ENCODE data around the gene STEAP4. TPM values are rescaled to one million over a fixed set of nuclear protein-coding genes. Genes with fewer than 3 reads are reported as not detected.
A peak's percentile ranks its signal among the peaks of the same experiment; 100 is the strongest.

STEAP4 gene
- total RNA-seq, 2 donors from 2014 or later = 39.6 to 40.1 TPM

DNA sequence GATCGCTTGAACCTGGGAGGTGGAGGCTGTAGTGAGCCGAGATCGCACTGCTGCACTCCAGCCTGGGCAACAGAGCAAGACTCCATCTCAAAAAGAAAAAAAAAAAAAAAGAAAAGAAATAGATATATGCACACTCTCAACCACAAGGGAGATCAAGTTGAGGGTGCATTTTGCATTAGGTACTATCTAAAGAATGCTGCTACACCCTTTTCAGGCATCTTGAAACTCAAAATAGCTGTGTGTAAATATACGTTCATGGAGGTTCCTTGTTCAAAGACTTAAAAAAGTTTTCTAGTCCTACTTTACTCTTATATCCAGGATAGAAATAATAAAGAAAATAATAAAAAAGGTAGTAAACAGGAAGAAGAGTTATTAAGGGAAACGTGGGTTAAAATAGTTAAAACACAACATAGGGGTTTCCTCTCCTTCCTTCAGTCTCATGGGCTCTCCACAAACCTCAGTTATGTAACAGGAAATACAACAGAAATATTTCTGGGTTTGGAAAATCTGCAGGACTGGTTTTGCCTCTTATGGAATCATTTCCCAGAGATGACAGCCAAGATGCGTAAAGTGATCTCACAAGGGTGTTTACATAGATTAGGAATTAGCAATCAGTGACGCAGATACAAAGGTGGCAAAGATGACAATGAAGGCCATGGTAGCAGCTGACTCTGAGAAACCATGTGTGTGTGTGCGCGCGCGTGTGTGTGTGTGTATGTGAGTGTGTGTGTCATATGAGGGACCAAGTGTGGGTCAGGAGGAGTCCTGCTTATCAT lies 15.1 kb downstream of the STEAP4 start:
- peak overlapping the region; percentile 53 to 57 for H3K27ac ChIP-seq
- no peaks in the 10 kb centered on the region for H3K27me3 ChIP-seq (replicated peaks; ENCODE audit: insufficient read depth)
- TF ChIP-seq, protein P1, sequence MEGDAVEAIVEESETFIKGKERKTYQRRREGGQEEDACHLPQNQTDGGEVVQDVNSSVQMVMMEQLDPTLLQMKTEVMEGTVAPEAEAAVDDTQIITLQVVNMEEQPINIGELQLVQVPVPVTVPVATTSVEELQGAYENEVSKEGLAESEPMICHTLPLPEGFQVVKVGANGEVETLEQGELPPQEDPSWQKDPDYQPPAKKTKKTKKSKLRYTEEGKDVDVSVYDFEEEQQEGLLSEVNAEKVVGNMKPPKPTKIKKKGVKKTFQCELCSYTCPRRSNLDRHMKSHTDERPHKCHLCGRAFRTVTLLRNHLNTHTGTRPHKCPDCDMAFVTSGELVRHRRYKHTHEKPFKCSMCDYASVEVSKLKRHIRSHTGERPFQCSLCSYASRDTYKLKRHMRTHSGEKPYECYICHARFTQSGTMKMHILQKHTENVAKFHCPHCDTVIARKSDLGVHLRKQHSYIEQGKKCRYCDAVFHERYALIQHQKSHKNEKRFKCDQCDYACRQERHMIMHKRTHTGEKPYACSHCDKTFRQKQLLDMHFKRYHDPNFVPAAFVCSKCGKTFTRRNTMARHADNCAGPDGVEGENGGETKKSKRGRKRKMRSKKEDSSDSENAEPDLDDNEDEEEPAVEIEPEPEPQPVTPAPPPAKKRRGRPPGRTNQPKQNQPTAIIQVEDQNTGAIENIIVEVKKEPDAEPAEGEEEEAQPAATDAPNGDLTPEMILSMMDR (IDR thresholded peaks at IDR 0.05) = no peak
- TF ChIP-seq POLR2A (IDR thresholded peaks at IDR 0.05) = no peak
- TF ChIP-seq POLR2AphosphoS5 (IDR thresholded peaks at IDR 0.05) = peak; percentile 55
- H3K36me3 ChIP-seq = no peaks in the 10 kb centered on the region
- H3K4me1 ChIP-seq (replicated peaks) = peaks cover 3% of the 10 kb centered on the region
- 75% methylated on average over 11 of the region's 11 CpGs for WGBS
- intact Hi-C loops (cut with DNase I) = no loop called here
- DNase-seq (ENCODE audit: low spot score) = peak; percentile 29
- no peak overlapping the region for H3K4me3 ChIP-seq
- H3K9me3 ChIP-seq = no peaks in the 10 kb centered on the region

DNA sequence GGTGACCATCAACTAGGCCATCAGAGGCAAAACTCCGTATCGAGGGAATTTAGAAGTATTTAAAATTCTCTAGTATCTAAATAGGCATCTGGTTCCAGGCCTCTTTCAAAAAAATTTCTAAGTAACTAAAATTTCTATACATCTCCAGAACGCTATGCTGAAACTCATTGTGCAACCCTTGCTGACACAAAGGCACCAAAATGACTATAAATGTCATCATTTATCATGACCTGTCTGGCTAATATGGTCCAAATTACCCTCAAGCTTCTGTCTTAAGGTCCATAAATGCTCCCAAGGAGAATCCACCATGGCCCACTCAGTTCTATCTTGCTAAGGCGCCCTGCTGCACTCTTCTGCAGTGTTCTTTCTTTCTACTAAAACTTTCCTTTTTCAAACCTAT lies 16.2 kb downstream of the STEAP4 start:
- H3K4me3 ChIP-seq = no peak overlapping the region
- H3K36me3 ChIP-seq = no peaks in the 10 kb centered on the region
- peak overlapping the region; percentile 29 to 35 for H3K27ac ChIP-seq
- no peaks in the 10 kb centered on the region for H3K9me3 ChIP-seq
- TF ChIP-seq POLR2AphosphoS5 (IDR thresholded peaks at IDR 0.05) (no peak), POLR2A (IDR thresholded peaks at IDR 0.05) (no peak)
- TF ChIP-seq, protein P1 (IDR thresholded peaks at IDR 0.05) = no peak
- peaks cover 3% of the 10 kb centered on the region for H3K4me1 ChIP-seq (replicated peaks)
- DNase-seq (ENCODE audit: low spot score) = no peak
- no peaks in the 10 kb centered on the region for H3K27me3 ChIP-seq (replicated peaks; ENCODE audit: insufficient read depth)
- WGBS = 78% methylated on average over 4 of the region's 4 CpGs
- intact Hi-C loops (cut with DNase I) = no loop called here

GRCh38 chr7:88289564-88290025 lies 17.1 kb downstream of the STEAP4 start:
- peaks cover 3% of the 10 kb centered on the region for H3K4me1 ChIP-seq (replicated peaks)
- no peak overlapping the region for H3K4me3 ChIP-seq
- H3K27me3 ChIP-seq (replicated peaks; ENCODE audit: insufficient read depth) = no peaks in the 10 kb centered on the region
- DNase-seq (ENCODE audit: low spot score) = peak; percentile 21
- H3K9me3 ChIP-seq = no peaks in the 10 kb centered on the region
- peak overlapping the region in 1 of 2 donors; percentile 35 for H3K27ac ChIP-seq
- TF ChIP-seq POLR2A (IDR thresholded peaks at IDR 0.05) = no peak
- peak; percentile 21 for TF ChIP-seq POLR2AphosphoS5 (IDR thresholded peaks at IDR 0.05)
- TF ChIP-seq, protein P1 (IDR thresholded peaks at IDR 0.05) = no peak
- 39% methylated on average over 2 of the region's 2 CpGs for WGBS
- H3K36me3 ChIP-seq = no peaks in the 10 kb centered on the region
- intact Hi-C loops (cut with DNase I) = no loop called here

DNA sequence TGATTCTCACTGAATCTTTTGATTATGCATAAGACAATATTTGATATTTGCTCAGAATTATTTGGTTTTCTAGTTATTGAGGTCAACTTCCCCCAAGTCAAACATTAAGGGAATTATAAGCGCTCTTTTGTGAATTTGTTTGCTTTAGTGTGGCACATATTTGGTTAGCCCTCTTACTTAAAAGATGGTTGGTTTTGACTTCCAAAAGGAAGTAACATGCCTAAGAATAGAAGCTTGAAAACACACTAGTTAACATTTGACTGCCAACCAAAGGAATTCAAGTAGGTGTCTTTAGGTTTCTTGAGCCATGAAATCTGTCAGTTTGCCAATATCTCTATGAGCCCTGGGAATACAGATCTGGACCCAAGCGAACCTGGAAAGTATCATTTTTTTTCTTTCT lies 24.9 kb downstream of the STEAP4 start:
- DNase-seq (ENCODE audit: low spot score) = no peak
- Histone ChIP-seq H3K36me3 (no peaks in the 10 kb centered on the region), H3K27ac (peak overlapping the region; percentile 48 to 49), H3K27me3 (replicated peaks; ENCODE audit: insufficient read depth) (no peaks in the 10 kb centered on the region), H3K4me1 (replicated peaks) (no peaks in the 10 kb centered on the region), H3K4me3 (no peak overlapping the region), H3K9me3 (no peaks in the 10 kb centered on the region)
- intact Hi-C loops (cut with DNase I) = no loop called here
- TF ChIP-seq, protein P1 (IDR thresholded peaks at IDR 0.05) = no peak
- no peak for TF ChIP-seq POLR2A (IDR thresholded peaks at IDR 0.05)
- TF ChIP-seq POLR2AphosphoS5 (IDR thresholded peaks at IDR 0.05) = peak; percentile 53
- 45% methylated on average over 2 of the region's 2 CpGs for WGBS

- Histone ChIP-seq H3K4me3 (no peak overlapping the region), H3K27me3 (replicated peaks; ENCODE audit: insufficient read depth) (no peaks in the 10 kb centered on the region), H3K36me3 (no peaks in the 10 kb centered on the region), H3K9me3 (no peaks in the 10 kb centered on the region), H3K27ac (peak overlapping the region in 1 of 2 donors; percentile 8), H3K4me1 (replicated peaks) (no peaks in the 10 kb centered on the region)
- no peak for DNase-seq (ENCODE audit: low spot score)
- no peak for TF ChIP-seq POLR2AphosphoS5 (IDR thresholded peaks at IDR 0.05)
- TF ChIP-seq POLR2A (IDR thresholded peaks at IDR 0.05) = no peak
- intact Hi-C loops (cut with DNase I) = no loop called here
- WGBS = 92% methylated on average over 1 of the region's 1 CpG
Measured at GRCh38 chr7:88280801-88281200, 25.9 kb downstream of the STEAP4 start.

Data from prostate gland (tissue), 2 donors.